ENCODE data around the gene EMILIN2. TPM values are rescaled to one million over a fixed set of nuclear protein-coding genes. Genes with fewer than 3 reads are reported as not detected.
A peak's percentile ranks its signal among the peaks of the same experiment; 100 is the strongest.

EMILIN2 gene
- total and polyA plus RNA-seq, 2 of the 13 experiments (the other 11 are each of a cell fraction or from before 2014, with no cell fraction given), result 7.6 to 8.2 TPM

- Histone ChIP-seq H3K79me2 (ENCODE audit: insufficient read depth, low read length) (no peaks in the 10 kb centered on the region), H3K9me3 (ENCODE audit: low read length) (no peaks in the 10 kb centered on the region), H2AFZ (ENCODE audit: low read length) (no peak overlapping the region), H3K27ac (ENCODE audit: extremely low read length, insufficient read depth, low read length) (no peak overlapping the region), H3K4me3 (replicated peaks in 1 of 3; ENCODE audit: insufficient read depth in 1 of 3, low read depth in 2 of 3, low read length in 3 of 3) (no peak overlapping the region), H3K4me1 (ENCODE audit: insufficient read depth, low read length) (peaks cover 7% of the 10 kb centered on the region), H4K20me1 (ENCODE audit: insufficient read depth, low read length) (no peaks in the 10 kb centered on the region), H3K27me3 (ENCODE audit: control insufficient read depth in 1 of 2, insufficient read depth in 2 of 2, low read length in 2 of 2) (no peaks in the 10 kb centered on the region), H3K4me2 (ENCODE audit: low read depth, low read length) (no peak overlapping the region), H3K36me3 (replicated peaks in 1 of 2; ENCODE audit: control insufficient read depth in 1 of 2, insufficient read depth in 2 of 2, low read length in 2 of 2) (peaks cover 46 to 97% of the 10 kb centered on the region in 2 experiments), H3K9ac (ENCODE audit: insufficient read depth, low read depth, low read length) (no peak overlapping the region)
- WGBS (ENCODE audit: low lambda C conversion rate), result 96% methylated on average over 8 of the region's 8 CpGs
- intact Hi-C loops (cut with micrococcal nuclease; ENCODE audit: unreplicated experiment), result no loop called here
- DNase-seq (ENCODE audit: low spot score) (no peak), FAIRE-seq (no peak), ATAC-seq (no peak)
- TF ChIP-seq MLXIP (CRISPR knock-in tag; IDR thresholded peaks at IDR 0.05; ENCODE audit: borderline replicate concordance) (no peak), ZNF850 (CRISPR knock-in tag; conservative IDR thresholded peaks at IDR 0.05) (no peak), TAF1 (CRISPR knock-in tag; IDR thresholded peaks at IDR 0.05) (no peak), GLI4 (CRISPR knock-in tag; IDR thresholded peaks at IDR 0.05; ENCODE audit: borderline replicate concordance) (no peak), FLYWCH1 (CRISPR knock-in tag; IDR thresholded peaks at IDR 0.05) (no peak)
- BruUV-seq (replicated peaks), result TSS peak; percentile 16
- POLR2A ChIA-PET, result no interaction called here
- CTCF ChIA-PET (ENCODE audit: low intra/inter-chr PET ratio, low total read pairs), result no interaction called here
- in situ Hi-C loops (cut with HindIII; ENCODE audit: extremely low pct_ligation_motif_present, low pct_unique_long_range_greater_than_20kb), result no loop called here
Measured at GRCh38 chr18:2927745-2928144, 80.9 kb downstream of the EMILIN2 start.

Data from HepG2 (cell line).